ENCODE data around the gene NT5DC4.

DNA sequence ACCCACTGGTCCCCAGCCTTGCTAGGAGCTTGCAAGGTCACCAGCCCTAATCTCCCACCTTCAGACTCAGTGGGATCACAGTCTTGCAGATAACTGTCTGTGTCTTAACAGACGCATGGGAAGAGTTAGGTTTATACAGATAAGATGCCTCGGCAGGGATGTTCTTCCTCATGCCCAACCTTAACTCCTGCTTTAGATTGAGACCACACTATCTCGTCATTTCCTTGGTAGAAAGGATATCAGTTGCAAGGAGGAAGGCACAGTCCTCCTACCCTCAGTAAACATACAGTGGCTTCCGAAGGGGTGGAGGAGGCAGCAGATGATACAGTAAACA lies 7.2 kb downstream of the NT5DC4 start:
- TF ChIP-seq EZH2phosphoT487 (IDR thresholded peaks at IDR 0.05) (no peak), EZH2 (IDR thresholded peaks at IDR 0.05) (no peak)
- TF ChIP-seq, protein P1, sequence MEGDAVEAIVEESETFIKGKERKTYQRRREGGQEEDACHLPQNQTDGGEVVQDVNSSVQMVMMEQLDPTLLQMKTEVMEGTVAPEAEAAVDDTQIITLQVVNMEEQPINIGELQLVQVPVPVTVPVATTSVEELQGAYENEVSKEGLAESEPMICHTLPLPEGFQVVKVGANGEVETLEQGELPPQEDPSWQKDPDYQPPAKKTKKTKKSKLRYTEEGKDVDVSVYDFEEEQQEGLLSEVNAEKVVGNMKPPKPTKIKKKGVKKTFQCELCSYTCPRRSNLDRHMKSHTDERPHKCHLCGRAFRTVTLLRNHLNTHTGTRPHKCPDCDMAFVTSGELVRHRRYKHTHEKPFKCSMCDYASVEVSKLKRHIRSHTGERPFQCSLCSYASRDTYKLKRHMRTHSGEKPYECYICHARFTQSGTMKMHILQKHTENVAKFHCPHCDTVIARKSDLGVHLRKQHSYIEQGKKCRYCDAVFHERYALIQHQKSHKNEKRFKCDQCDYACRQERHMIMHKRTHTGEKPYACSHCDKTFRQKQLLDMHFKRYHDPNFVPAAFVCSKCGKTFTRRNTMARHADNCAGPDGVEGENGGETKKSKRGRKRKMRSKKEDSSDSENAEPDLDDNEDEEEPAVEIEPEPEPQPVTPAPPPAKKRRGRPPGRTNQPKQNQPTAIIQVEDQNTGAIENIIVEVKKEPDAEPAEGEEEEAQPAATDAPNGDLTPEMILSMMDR (IDR thresholded peaks at IDR 0.05) = no peak

All from neural progenitor cell (in vitro differentiated cells).